Ectodermal cell (in vitro differentiated cells): ENCODE data around the gene CRY2.

Experiments
- H3K27ac ChIP-seq: 2 replicates; pipeline ENCODE4 v1.7.0; 2013; ENCODE audit warnings: mild to moderate bottlenecking, low read depth, low read length; ENCODE audit not compliant: insufficient read depth, poor library complexity, severe bottlenecking
- H3K27me3 ChIP-seq: 2 replicates; pipeline ENCODE4 v1.7.0; 2013; ENCODE audit warnings: mild to moderate bottlenecking, low read length; ENCODE audit not compliant: insufficient read depth, control insufficient read depth, poor library complexity, severe bottlenecking
- H3K36me3 ChIP-seq: one replicate; pipeline ENCODE4 v1.7.0; 2013; ENCODE audit warnings: low read length; ENCODE audit not compliant: control insufficient read depth, insufficient read depth
- H3K4me1 ChIP-seq: one replicate; pipeline ENCODE4 v1.7.0; 2013; ENCODE audit warnings: low read length; ENCODE audit not compliant: control insufficient read depth, insufficient read depth
- H3K4me3 ChIP-seq: 2 replicates; pipeline ENCODE4 v1.7.0; 2013; ENCODE audit warnings: low read depth, low read length, control low read depth; ENCODE audit not compliant: insufficient read depth
- H3K9me3 ChIP-seq: 2 replicates; pipeline ENCODE4 v1.7.0; 2013; ENCODE audit warnings: mild to moderate bottlenecking, low read length, moderate library complexity; ENCODE audit not compliant: control insufficient read depth
- WGBS, 2 experiments: methylation state at CpG; one replicate each; pipeline ENCODE4 v1.1.7; 2013; ENCODE audit warnings: missing lambda C conversion rate in 2 of 2; 5-methylcytosine and 5-hydroxymethylcytosine counted together

CRY2 gene

GRCh38 chr11:45924036-45924915 is 77.0 kb downstream of the CRY2 start:
- H3K36me3 ChIP-seq = no peaks in the 10 kb centered on the region
- peak overlapping the region; percentile 26 for H3K27ac ChIP-seq
- 87 to 88% methylated on average over 22 of the region's 22 CpGs for WGBS, 2 experiments
- peaks cover 25% of the 10 kb centered on the region for H3K4me1 ChIP-seq
- no peak overlapping the region for H3K4me3 ChIP-seq
- H3K9me3 ChIP-seq = no peaks in the 10 kb centered on the region
- peaks cover 36% of the 10 kb centered on the region for H3K27me3 ChIP-seq

GRCh38 chr11:45924927-45925326 is 77.7 kb downstream of the CRY2 start:
- Histone ChIP-seq H3K27me3 (peaks cover 36% of the 10 kb centered on the region), H3K27ac (no peak overlapping the region), H3K4me3 (no peak overlapping the region), H3K36me3 (no peaks in the 10 kb centered on the region), H3K9me3 (no peaks in the 10 kb centered on the region), H3K4me1 (peaks cover 23% of the 10 kb centered on the region)
- 89 to 90% methylated on average over 6 of the region's 6 CpGs for WGBS, 2 experiments

GRCh38 chr11:45925550-45925949 is 78.3 kb downstream of the CRY2 start:
- Histone ChIP-seq H3K27me3 (peaks cover 36% of the 10 kb centered on the region), H3K36me3 (no peaks in the 10 kb centered on the region), H3K9me3 (no peaks in the 10 kb centered on the region), H3K27ac (no peak overlapping the region), H3K4me3 (no peak overlapping the region), H3K4me1 (peaks cover 16% of the 10 kb centered on the region)
- WGBS, 2 experiments = 94% methylated on average over 2 of the region's 3 CpGs

GRCh38 chr11:45926001-45926401 is 78.7 kb downstream of the CRY2 start:
- H3K4me1 ChIP-seq = peaks cover 12% of the 10 kb centered on the region
- H3K36me3 ChIP-seq = no peaks in the 10 kb centered on the region
- peaks cover 34% of the 10 kb centered on the region for H3K27me3 ChIP-seq
- no peaks in the 10 kb centered on the region for H3K9me3 ChIP-seq
- 93 to 94% methylated on average over 12 of the region's 12 CpGs for WGBS, 2 experiments
- H3K27ac ChIP-seq = no peak overlapping the region
- no peak overlapping the region for H3K4me3 ChIP-seq

- H3K4me3 ChIP-seq = no peak overlapping the region
- peaks cover 26% of the 10 kb centered on the region for H3K27me3 ChIP-seq
- no peak overlapping the region for H3K27ac ChIP-seq
- H3K9me3 ChIP-seq = no peaks in the 10 kb centered on the region
- H3K4me1 ChIP-seq = peaks cover 4% of the 10 kb centered on the region
- H3K36me3 ChIP-seq = no peaks in the 10 kb centered on the region
- WGBS, 2 experiments = 94 to 95% methylated on average over 12 of the region's 12 CpGs
Measured at GRCh38 chr11:45926536-45927331, 79.5 kb downstream of the CRY2 start.

GRCh38 chr11:45927332-45927683 is 80.0 kb downstream of the CRY2 start:
- 90 to 93% methylated on average over 15 of the region's 15 CpGs for WGBS, 2 experiments
- H3K27ac ChIP-seq = no peak overlapping the region
- no peaks in the 10 kb centered on the region for H3K36me3 ChIP-seq
- no peaks in the 10 kb centered on the region for H3K9me3 ChIP-seq
- no peaks in the 10 kb centered on the region for H3K4me1 ChIP-seq
- H3K27me3 ChIP-seq = peaks cover 21% of the 10 kb centered on the region
- H3K4me3 ChIP-seq = no peak overlapping the region

GRCh38 chr11:45927684-45928413 is 80.6 kb downstream of the CRY2 start:
- H3K27ac ChIP-seq = no peak overlapping the region
- H3K36me3 ChIP-seq = no peaks in the 10 kb centered on the region
- H3K9me3 ChIP-seq = no peaks in the 10 kb centered on the region
- H3K4me3 ChIP-seq = no peak overlapping the region
- H3K4me1 ChIP-seq = no peaks in the 10 kb centered on the region
- WGBS, 2 experiments = 92 to 93% methylated on average over 27 of the region's 27 CpGs
- H3K27me3 ChIP-seq = peaks cover 15% of the 10 kb centered on the region

- Histone ChIP-seq H3K4me3 (no peak overlapping the region), H3K4me1 (no peaks in the 10 kb centered on the region), H3K9me3 (no peaks in the 10 kb centered on the region), H3K27ac (no peak overlapping the region), H3K27me3 (peaks cover 7% of the 10 kb centered on the region), H3K36me3 (peaks cover 6% of the 10 kb centered on the region)
- WGBS, 2 experiments = 94% methylated on average over 13 of the region's 13 CpGs
Measured at GRCh38 chr11:45928535-45929215, 81.4 kb downstream of the CRY2 start.

- Histone ChIP-seq H3K4me3 (no peak overlapping the region), H3K27me3 (no peaks in the 10 kb centered on the region), H3K36me3 (peaks cover 14% of the 10 kb centered on the region), H3K4me1 (no peaks in the 10 kb centered on the region), H3K27ac (no peak overlapping the region), H3K9me3 (no peaks in the 10 kb centered on the region)
- 90% methylated on average over 10 of the region's 10 CpGs for WGBS, 2 experiments
Measured at GRCh38 chr11:45929486-45930030, 82.3 kb downstream of the CRY2 start.
